ENCODE data around the gene TXNRD2. TPM values are rescaled to one million over a fixed set of nuclear protein-coding genes. Genes with fewer than 3 reads are reported as not detected.

TXNRD2 gene
- total and polyA plus RNA-seq, 10 of the 15 experiments (the other 5 are each of a cell fraction or from before 2014, with no cell fraction given): 1.6 to 26.0 (median 13.9) TPM

GRCh38 chr22:19868333-19868732 lies 73.3 kb downstream of the TXNRD2 start:
- 65% methylated on average over 3 of the region's 3 CpGs for WGBS (ENCODE audit: insufficient coverage, insufficient replicate concordance, low lambda C conversion rate, missing lambda C conversion rate)
- Histone ChIP-seq H4K20me1 (ENCODE audit: control insufficient read depth, insufficient read depth) (no peaks in the 10 kb centered on the region), H2AFZ (ENCODE audit: control insufficient read depth, low read depth, low read length) (no peak overlapping the region), H3K79me2 (ENCODE audit: control insufficient read depth, insufficient read depth, low read length) (no peaks in the 10 kb centered on the region), H3K36me3 (ENCODE audit: control insufficient read depth in 2 of 2, insufficient read depth in 2 of 2, low read length in 1 of 2) (no peaks in the 10 kb centered on the region), H3K27me3 (replicated peaks in 1 of 2; ENCODE audit: control insufficient read depth in 2 of 2, insufficient read depth in 2 of 2, low read length in 1 of 2) (no peaks in the 10 kb centered on the region), H3K9ac (ENCODE audit: control insufficient read depth, insufficient read depth, low read length) (no peak overlapping the region), H3K4me2 (ENCODE audit: control insufficient read depth, insufficient read depth) (no peak overlapping the region), H3K4me3 (no peak overlapping the region), H3K9me3 (replicated peaks; ENCODE audit: control insufficient read depth, insufficient read depth, low read length) (no peaks in the 10 kb centered on the region), H3K27ac (ENCODE audit: control insufficient read depth, insufficient read depth) (no peak overlapping the region), H3K4me1 (ENCODE audit: control insufficient read depth, insufficient read depth, low read length) (no peaks in the 10 kb centered on the region)
- POLR2A ChIA-PET: no interaction called here
- CTCF ChIA-PET: no interaction called here
- ATAC-seq (no peak), FAIRE-seq (no peak), DNase-seq (ENCODE audit: low read depth, low spot score) (no peak)
- TF ChIP-seq USF1 (IDR thresholded peaks at IDR 0.05; ENCODE audit: borderline replicate concordance, extremely low read length, insufficient read depth, low read depth, low read length) (no peak), NFYA (IDR thresholded peaks at IDR 0.05; ENCODE audit: borderline replicate concordance, low read depth, low read length) (no peak), KDM1A (IDR thresholded peaks at IDR 0.05; ENCODE audit: borderline replicate concordance) (no peak), CREM (IDR thresholded peaks at IDR 0.05; ENCODE audit: low read depth) (no peak), NFYB (IDR thresholded peaks at IDR 0.05; ENCODE audit: insufficient read depth, low read depth, low read length) (no peak), JUND (IDR thresholded peaks at IDR 0.05; ENCODE audit: low read depth, low read length) (no peak), EZH2 (IDR thresholded peaks at IDR 0.05; ENCODE audit: borderline replicate concordance, control insufficient read depth, low read depth, low read length) (no peak), ATF2 (IDR thresholded peaks at IDR 0.05; ENCODE audit: low read length) (no peak)
- BruUV-seq (replicated peaks): no TSS peak
- intact Hi-C loops (cut with micrococcal nuclease; ENCODE audit: unreplicated experiment) (no loop called here), in situ Hi-C loops (cut with MboI) (no loop called here)
- RAD21 ChIA-PET (ENCODE audit: unreplicated experiment): no interaction called here
- SMC1A ChIA-PET (ENCODE audit: uncharacterized antibody, unreplicated experiment): no interaction called here
